Measurements from ENCODE around the gene RAP1A.

Gene RAP1A

DNA sequence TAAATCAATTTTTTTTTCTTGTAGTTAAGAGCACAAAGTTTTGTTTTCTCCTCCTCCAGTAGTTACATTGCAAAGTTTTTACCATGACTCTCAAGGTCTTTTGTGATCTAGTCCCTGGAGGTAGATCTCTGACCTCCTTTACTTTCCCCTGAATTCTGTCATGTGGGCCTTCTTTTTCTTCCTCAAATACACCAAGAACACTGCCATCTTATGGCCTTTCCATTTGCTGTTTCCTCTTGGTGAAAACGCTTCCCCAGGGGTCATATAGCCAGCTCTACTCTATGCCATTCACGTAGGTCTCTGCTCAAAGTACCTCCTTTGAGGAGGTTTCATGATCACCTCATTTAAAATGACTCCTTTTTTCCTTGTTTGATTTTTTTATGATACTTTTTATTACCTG, 138.8 kb downstream of the RAP1A start:
- TF ChIP-seq CTCF (IDR thresholded peaks at IDR 0.05; ENCODE audit: insufficient read depth, low read length, poor library complexity, severe bottlenecking): peak; percentile 7
- Histone ChIP-seq H3K36me3 (ENCODE audit: control insufficient read depth, insufficient read depth, low read length) (0 out of 2 replicates have a peak, but pooled peaks cover 2% of the 10 kb centered on the region), H3K4me3 (replicated peaks; ENCODE audit: low read depth, low read length) (no peak overlapping the region), H3K27me3 (replicated peaks; ENCODE audit: control insufficient read depth, insufficient read depth, low read length) (no peaks in the 10 kb centered on the region)
- DNase-seq (ENCODE audit: extremely low read depth, insufficient read length): no peak

DNA sequence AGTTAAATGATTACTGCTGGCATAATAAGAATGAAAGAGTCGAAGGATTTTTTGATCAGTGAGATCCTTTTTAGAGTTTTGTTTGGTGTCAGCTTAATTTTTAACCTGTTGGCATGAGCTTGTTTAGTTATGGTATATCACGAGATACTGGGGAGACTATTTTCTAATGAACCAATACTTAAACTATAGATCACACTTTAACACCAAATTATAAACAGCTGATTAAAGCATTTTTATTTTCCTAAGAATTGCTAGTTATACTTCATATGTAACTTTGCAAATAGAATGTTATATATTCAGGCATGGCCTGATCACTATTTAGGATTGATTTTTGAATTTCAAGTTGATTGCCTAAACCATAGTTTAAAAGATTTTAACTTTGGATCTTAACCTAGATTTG, 142.1 kb downstream of the RAP1A start:
- DNase-seq (ENCODE audit: extremely low read depth, insufficient read length): no peak
- H3K36me3 ChIP-seq (ENCODE audit: control insufficient read depth, insufficient read depth, low read length): peaks cover 10% of the 10 kb centered on the region

GRCh38 chr1:111762332-111762731, 142.7 kb downstream of the RAP1A start:
- DNase-seq (ENCODE audit: extremely low read depth, insufficient read length): no peak
- peaks cover 10% of the 10 kb centered on the region for H3K36me3 ChIP-seq (ENCODE audit: control insufficient read depth, insufficient read depth, low read length)
- no peaks in the 10 kb centered on the region for H3K27me3 ChIP-seq (replicated peaks; ENCODE audit: control insufficient read depth, insufficient read depth, low read length)
- no peak overlapping the region for H3K4me3 ChIP-seq (replicated peaks; ENCODE audit: low read depth, low read length)
- no peak for TF ChIP-seq CTCF (IDR thresholded peaks at IDR 0.05; ENCODE audit: insufficient read depth, low read length, poor library complexity, severe bottlenecking)

More for the DNA sequence above, 142.1 kb downstream of the RAP1A start:
- no peak for TF ChIP-seq CTCF (IDR thresholded peaks at IDR 0.05; ENCODE audit: insufficient read depth, low read length, poor library complexity, severe bottlenecking)
- Histone ChIP-seq H3K4me3 (replicated peaks; ENCODE audit: low read depth, low read length) (no peak overlapping the region), H3K27me3 (replicated peaks; ENCODE audit: control insufficient read depth, insufficient read depth, low read length) (no peaks in the 10 kb centered on the region)
